Measurements from ENCODE around the gene LSM3.

- TF ChIP-seq, protein P1, sequence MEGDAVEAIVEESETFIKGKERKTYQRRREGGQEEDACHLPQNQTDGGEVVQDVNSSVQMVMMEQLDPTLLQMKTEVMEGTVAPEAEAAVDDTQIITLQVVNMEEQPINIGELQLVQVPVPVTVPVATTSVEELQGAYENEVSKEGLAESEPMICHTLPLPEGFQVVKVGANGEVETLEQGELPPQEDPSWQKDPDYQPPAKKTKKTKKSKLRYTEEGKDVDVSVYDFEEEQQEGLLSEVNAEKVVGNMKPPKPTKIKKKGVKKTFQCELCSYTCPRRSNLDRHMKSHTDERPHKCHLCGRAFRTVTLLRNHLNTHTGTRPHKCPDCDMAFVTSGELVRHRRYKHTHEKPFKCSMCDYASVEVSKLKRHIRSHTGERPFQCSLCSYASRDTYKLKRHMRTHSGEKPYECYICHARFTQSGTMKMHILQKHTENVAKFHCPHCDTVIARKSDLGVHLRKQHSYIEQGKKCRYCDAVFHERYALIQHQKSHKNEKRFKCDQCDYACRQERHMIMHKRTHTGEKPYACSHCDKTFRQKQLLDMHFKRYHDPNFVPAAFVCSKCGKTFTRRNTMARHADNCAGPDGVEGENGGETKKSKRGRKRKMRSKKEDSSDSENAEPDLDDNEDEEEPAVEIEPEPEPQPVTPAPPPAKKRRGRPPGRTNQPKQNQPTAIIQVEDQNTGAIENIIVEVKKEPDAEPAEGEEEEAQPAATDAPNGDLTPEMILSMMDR (IDR thresholded peaks at IDR 0.05): no peak
- TF ChIP-seq POLR2AphosphoS5 (IDR thresholded peaks at IDR 0.05) (peak; percentile 96 to 99 (median 98)), POLR2A (IDR thresholded peaks at IDR 0.05) (peak; percentile 85 to 91), EP300 (IDR thresholded peaks at IDR 0.05) (peak in 1 of 4 donors; percentile 86)
Measured at GRCh38 chr3:14178247-14179113, at the start of gene LSM3, which contains the start of gene XPC.

All from sigmoid colon (tissue), 4 donors.